ENCODE data around the gene EMILIN1. TPM values are rescaled to one million over a fixed set of nuclear protein-coding genes. Genes with fewer than 3 reads are reported as not detected.

Gene EMILIN1
- total and polyA plus RNA-seq, 2 experiments from 2014 or later: 3.2 to 15.4 TPM

GRCh38 chr2:27089111-27089954 is 10.9 kb downstream of the EMILIN1 start:
- H3K27ac ChIP-seq (ENCODE audit: low read depth): no peak overlapping the region
- H3K27ac Mint-ChIP-seq: no peak overlapping the region
- no peaks in the 10 kb centered on the region for H3K9me3 Mint-ChIP-seq
- H3F3A ChIP-seq (replicated peaks; ENCODE audit: low read depth): peaks cover 8% of the 10 kb centered on the region; the same call in 1 of the 2 replicates
- no peak overlapping the region for H2AFZ ChIP-seq
- H3K27me3 Mint-ChIP-seq (ENCODE audit: insufficient read depth, low read depth, poor library complexity): peaks cover 21% of the 10 kb centered on the region
- no peak overlapping the region for H3K4me2 ChIP-seq
- H3K36me3 Mint-ChIP-seq (ENCODE audit: low read depth): no peaks in the 10 kb centered on the region
- no peak for TF ChIP-seq STAT1 (IDR thresholded peaks at IDR 0.05; ENCODE audit: unreplicated experiment)
- TF ChIP-seq POLR2AphosphoS5 (IDR thresholded peaks at IDR 0.05; ENCODE audit: low read depth): no peak
- no peak for TF ChIP-seq JUNB (IDR thresholded peaks at IDR 0.05; ENCODE audit: unreplicated experiment)
- no peak for TF ChIP-seq EZH2 (IDR thresholded peaks at IDR 0.05; ENCODE audit: low read depth, unreplicated experiment)
- TF ChIP-seq ZNF114 (CRISPR knock-in tag; IDR thresholded peaks at IDR 0.05): no peak
- TF ChIP-seq CREB1 (CRISPR knock-in tag; IDR thresholded peaks at IDR 0.05; ENCODE audit: low read depth): no peak
- TF ChIP-seq, protein P1, sequence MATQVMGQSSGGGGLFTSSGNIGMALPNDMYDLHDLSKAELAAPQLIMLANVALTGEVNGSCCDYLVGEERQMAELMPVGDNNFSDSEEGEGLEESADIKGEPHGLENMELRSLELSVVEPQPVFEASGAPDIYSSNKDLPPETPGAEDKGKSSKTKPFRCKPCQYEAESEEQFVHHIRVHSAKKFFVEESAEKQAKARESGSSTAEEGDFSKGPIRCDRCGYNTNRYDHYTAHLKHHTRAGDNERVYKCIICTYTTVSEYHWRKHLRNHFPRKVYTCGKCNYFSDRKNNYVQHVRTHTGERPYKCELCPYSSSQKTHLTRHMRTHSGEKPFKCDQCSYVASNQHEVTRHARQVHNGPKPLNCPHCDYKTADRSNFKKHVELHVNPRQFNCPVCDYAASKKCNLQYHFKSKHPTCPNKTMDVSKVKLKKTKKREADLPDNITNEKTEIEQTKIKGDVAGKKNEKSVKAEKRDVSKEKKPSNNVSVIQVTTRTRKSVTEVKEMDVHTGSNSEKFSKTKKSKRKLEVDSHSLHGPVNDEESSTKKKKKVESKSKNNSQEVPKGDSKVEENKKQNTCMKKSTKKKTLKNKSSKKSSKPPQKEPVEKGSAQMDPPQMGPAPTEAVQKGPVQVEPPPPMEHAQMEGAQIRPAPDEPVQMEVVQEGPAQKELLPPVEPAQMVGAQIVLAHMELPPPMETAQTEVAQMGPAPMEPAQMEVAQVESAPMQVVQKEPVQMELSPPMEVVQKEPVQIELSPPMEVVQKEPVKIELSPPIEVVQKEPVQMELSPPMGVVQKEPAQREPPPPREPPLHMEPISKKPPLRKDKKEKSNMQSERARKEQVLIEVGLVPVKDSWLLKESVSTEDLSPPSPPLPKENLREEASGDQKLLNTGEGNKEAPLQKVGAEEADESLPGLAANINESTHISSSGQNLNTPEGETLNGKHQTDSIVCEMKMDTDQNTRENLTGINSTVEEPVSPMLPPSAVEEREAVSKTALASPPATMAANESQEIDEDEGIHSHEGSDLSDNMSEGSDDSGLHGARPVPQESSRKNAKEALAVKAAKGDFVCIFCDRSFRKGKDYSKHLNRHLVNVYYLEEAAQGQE (IDR thresholded peaks at IDR 0.05; ENCODE audit: unreplicated experiment): no peak
- TF ChIP-seq NANOG (IDR thresholded peaks at IDR 0.05; ENCODE audit: borderline replicate concordance): no peak
- TF ChIP-seq, protein P2, sequence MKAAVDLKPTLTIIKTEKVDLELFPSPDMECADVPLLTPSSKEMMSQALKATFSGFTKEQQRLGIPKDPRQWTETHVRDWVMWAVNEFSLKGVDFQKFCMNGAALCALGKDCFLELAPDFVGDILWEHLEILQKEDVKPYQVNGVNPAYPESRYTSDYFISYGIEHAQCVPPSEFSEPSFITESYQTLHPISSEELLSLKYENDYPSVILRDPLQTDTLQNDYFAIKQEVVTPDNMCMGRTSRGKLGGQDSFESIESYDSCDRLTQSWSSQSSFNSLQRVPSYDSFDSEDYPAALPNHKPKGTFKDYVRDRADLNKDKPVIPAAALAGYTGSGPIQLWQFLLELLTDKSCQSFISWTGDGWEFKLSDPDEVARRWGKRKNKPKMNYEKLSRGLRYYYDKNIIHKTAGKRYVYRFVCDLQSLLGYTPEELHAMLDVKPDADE (IDR thresholded peaks at IDR 0.05): no peak
- no peak for TF ChIP-seq CTCF (conservative IDR thresholded peaks at IDR 0.05; ENCODE audit: low read depth in 2 of 2)
- TF ChIP-seq, protein P3, sequence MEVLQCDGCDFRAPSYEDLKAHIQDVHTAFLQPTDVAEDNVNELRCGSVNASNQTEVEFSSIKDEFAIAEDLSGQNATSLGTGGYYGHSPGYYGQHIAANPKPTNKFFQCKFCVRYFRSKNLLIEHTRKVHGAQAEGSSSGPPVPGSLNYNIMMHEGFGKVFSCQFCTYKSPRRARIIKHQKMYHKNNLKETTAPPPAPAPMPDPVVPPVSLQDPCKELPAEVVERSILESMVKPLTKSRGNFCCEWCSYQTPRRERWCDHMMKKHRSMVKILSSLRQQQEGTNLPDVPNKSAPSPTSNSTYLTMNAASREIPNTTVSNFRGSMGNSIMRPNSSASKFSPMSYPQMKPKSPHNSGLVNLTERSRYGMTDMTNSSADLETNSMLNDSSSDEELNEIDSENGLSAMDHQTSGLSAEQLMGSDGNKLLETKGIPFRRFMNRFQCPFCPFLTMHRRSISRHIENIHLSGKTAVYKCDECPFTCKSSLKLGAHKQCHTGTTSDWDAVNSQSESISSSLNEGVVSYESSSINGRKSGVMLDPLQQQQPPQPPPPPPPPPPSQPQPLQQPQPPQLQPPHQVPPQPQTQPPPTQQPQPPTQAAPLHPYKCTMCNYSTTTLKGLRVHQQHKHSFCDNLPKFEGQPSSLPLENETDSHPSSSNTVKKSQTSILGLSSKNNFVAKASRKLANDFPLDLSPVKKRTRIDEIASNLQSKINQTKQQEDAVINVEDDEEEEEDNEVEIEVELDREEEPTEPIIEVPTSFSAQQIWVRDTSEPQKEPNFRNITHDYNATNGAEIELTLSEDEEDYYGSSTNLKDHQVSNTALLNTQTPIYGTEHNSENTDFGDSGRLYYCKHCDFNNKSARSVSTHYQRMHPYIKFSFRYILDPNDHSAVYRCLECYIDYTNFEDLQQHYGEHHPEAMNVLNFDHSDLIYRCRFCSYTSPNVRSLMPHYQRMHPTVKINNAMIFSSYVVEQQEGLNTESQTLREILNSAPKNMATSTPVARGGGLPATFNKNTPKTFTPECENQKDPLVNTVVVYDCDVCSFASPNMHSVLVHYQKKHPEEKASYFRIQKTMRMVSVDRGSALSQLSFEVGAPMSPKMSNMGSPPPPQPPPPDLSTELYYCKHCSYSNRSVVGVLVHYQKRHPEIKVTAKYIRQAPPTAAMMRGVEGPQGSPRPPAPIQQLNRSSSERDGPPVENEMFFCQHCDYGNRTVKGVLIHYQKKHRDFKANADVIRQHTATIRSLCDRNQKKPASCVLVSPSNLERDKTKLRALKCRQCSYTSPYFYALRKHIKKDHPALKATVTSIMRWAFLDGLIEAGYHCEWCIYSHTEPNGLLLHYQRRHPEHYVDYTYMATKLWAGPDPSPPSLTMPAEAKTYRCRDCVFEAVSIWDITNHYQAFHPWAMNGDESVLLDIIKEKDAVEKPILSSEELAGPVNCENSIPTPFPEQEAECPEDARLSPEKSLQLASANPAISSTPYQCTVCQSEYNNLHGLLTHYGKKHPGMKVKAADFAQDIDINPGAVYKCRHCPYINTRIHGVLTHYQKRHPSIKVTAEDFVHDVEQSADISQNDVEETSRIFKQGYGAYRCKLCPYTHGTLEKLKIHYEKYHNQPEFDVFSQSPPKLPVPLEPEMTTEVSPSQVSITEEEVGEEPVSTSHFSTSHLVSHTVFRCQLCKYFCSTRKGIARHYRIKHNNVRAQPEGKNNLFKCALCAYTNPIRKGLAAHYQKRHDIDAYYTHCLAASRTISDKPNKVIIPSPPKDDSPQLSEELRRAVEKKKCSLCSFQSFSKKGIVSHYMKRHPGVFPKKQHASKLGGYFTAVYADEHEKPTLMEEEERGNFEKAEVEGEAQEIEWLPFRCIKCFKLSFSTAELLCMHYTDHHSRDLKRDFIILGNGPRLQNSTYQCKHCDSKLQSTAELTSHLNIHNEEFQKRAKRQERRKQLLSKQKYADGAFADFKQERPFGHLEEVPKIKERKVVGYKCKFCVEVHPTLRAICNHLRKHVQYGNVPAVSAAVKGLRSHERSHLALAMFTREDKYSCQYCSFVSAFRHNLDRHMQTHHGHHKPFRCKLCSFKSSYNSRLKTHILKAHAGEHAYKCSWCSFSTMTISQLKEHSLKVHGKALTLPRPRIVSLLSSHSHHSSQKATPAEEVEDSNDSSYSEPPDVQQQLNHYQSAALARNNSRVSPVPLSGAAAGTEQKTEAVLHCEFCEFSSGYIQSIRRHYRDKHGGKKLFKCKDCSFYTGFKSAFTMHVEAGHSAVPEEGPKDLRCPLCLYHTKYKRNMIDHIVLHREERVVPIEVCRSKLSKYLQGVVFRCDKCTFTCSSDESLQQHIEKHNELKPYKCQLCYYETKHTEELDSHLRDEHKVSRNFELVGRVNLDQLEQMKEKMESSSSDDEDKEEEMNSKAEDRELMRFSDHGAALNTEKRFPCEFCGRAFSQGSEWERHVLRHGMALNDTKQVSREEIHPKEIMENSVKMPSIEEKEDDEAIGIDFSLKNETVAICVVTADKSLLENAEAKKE (CRISPR knock-in tag; IDR thresholded peaks at IDR 0.05): no peak
- TF ChIP-seq ZNF331 (CRISPR knock-in tag; IDR thresholded peaks at IDR 0.05; ENCODE audit: low read depth): no peak
- no peak for TF ChIP-seq EZH2phosphoT487 (IDR thresholded peaks at IDR 0.05; ENCODE audit: unreplicated experiment)
- no peaks in the 10 kb centered on the region for H3K9me2 ChIP-seq (ENCODE audit: insufficient read depth)
- no peak for ATAC-seq
- no peak overlapping the region for H3K4me3 ChIP-seq
- no peaks in the 10 kb centered on the region; the same call in 1 of the 2 replicates for H4K20me1 ChIP-seq (replicated peaks; ENCODE audit: insufficient read depth)
- peaks cover 16% of the 10 kb centered on the region for H3K4me1 Mint-ChIP-seq
- H3K27me3 ChIP-seq (ENCODE audit: insufficient read depth): peaks cover 16% of the 10 kb centered on the region
- H3K79me2 ChIP-seq (replicated peaks; ENCODE audit: insufficient read depth): no peaks in the 10 kb centered on the region
- no peaks in the 10 kb centered on the region for H3K36me3 ChIP-seq (ENCODE audit: insufficient read depth)
- no peak for DNase-seq (ENCODE audit: low spot score)
- H3K4me1 ChIP-seq (ENCODE audit: insufficient read depth): peaks cover 10% of the 10 kb centered on the region
- no peak overlapping the region for H3K4me3 Mint-ChIP-seq

Measured in GM23338 (cell line).